RWPE2 (cell line): Measurements from ENCODE around the gene CDC14A.

ENCODE experiments used
- ATAC-seq: fragments of 200-7000 bp; cut with Tn5 transposase; 3 replicates; pipeline ENCODE4 v1.9.1; 2021; ENCODE audit warnings: low read depth
- DNase-seq: peaks from one replicate; pipeline ENCODE4 v3.0.0-alpha.2; 2020; ENCODE audit warnings: low spot score
- H3K27ac ChIP-seq: fragments of 450-650 bp; 2 replicates; pipeline ENCODE4 v1.5.1; 2017; ENCODE audit warnings: mild to moderate bottlenecking; ENCODE audit not compliant: poor library complexity, severe bottlenecking
- H3K27me3 ChIP-seq: fragments of 250-450 bp; sonication (Bioruptor Pico); 2 replicates; pipeline ENCODE4 v1.5.1; 2021; ENCODE audit warnings: mild to moderate bottlenecking, moderate library complexity; ENCODE audit not compliant: insufficient read depth, poor library complexity, severe bottlenecking
- H3K36me3 ChIP-seq: fragments of 250-450 bp; sonication (Bioruptor Pico); 2 replicates; pipeline ENCODE4 v1.5.1; 2020; ENCODE audit warnings: low read depth, mild to moderate bottlenecking, moderate library complexity
- H3K4me1 ChIP-seq: fragments of 250-450 bp; sonication (Bioruptor Pico); 2 replicates; pipeline ENCODE4 v1.5.1; 2021; ENCODE audit warnings: mild to moderate bottlenecking, moderate library complexity; ENCODE audit not compliant: insufficient read depth, poor library complexity, severe bottlenecking
- H3K4me3 ChIP-seq: fragments of 250-450 bp; sonication (Bioruptor Pico); 2 replicates; pipeline ENCODE4 v1.5.1; 2021; ENCODE audit warnings: mild to moderate bottlenecking, moderate library complexity; ENCODE audit not compliant: severe bottlenecking
- H3K9me3 ChIP-seq: fragments of 250-450 bp; sonication (Bioruptor Pico); 2 replicates; pipeline ENCODE4 v1.5.1; 2021; ENCODE audit warnings: mild to moderate bottlenecking, moderate library complexity; ENCODE audit not compliant: severe bottlenecking
- CTCF ChIP-seq: fragments of 450-650 bp; IDR thresholded peaks from one replicate; pipeline ENCODE4 v1.5.1; 2017; ENCODE audit warnings: mild to moderate bottlenecking, moderate library complexity; ENCODE audit not compliant: poor library complexity, severe bottlenecking

Gene CDC14A

GRCh38 chr1:100343897-100344296 lies 8.4 kb upstream of the CDC14A start:
- H3K4me1 ChIP-seq: no peaks in the 10 kb centered on the region
- TF ChIP-seq CTCF: no peak

GRCh38 chr1:100344774-100345173 lies 7.5 kb upstream of the CDC14A start:
- no peaks in the 10 kb centered on the region for H3K27me3 ChIP-seq
- DNase-seq (no peak), ATAC-seq (no peak)
- TF ChIP-seq CTCF: no peak
- H3K4me3 ChIP-seq: no peak overlapping the region
- no peaks in the 10 kb centered on the region for H3K4me1 ChIP-seq
- no peaks in the 10 kb centered on the region for H3K36me3 ChIP-seq
- H3K27ac ChIP-seq: no peak overlapping the region
- peaks cover 3% of the 10 kb centered on the region for H3K9me3 ChIP-seq

More at GRCh38 chr1:100343897-100344296, 8.4 kb upstream of the CDC14A start:
- Histone ChIP-seq H3K9me3 (peaks cover 3% of the 10 kb centered on the region), H3K27me3 (no peaks in the 10 kb centered on the region), H3K36me3 (no peaks in the 10 kb centered on the region), H3K4me3 (no peak overlapping the region), H3K27ac (no peak overlapping the region)
- DNase-seq (no peak), ATAC-seq (no peak)

- Histone ChIP-seq H3K4me3 (no peak overlapping the region), H3K9me3 (peaks cover 3% of the 10 kb centered on the region), H3K27ac (no peak overlapping the region), H3K27me3 (no peaks in the 10 kb centered on the region), H3K4me1 (no peaks in the 10 kb centered on the region), H3K36me3 (no peaks in the 10 kb centered on the region)
- no peak for ATAC-seq
- DNase-seq: no peak
- TF ChIP-seq CTCF: no peak
These were observed 5.9 kb upstream of the CDC14A start for GRCh38 chr1:100346387-100346786.

- Histone ChIP-seq H3K27me3 (no peaks in the 10 kb centered on the region), H3K36me3 (no peaks in the 10 kb centered on the region), H3K27ac (no peak overlapping the region), H3K4me1 (no peaks in the 10 kb centered on the region), H3K4me3 (no peak overlapping the region), H3K9me3 (peaks cover 3% of the 10 kb centered on the region)
- TF ChIP-seq CTCF: no peak
- DNase-seq: no peak
- ATAC-seq: no peak
These were observed 5.0 kb upstream of the CDC14A start for GRCh38 chr1:100347009-100347966.

- no peaks in the 10 kb centered on the region for H3K27me3 ChIP-seq
- H3K9me3 ChIP-seq: peaks cover 3% of the 10 kb centered on the region
- DNase-seq (no peak), ATAC-seq (no peak)
- H3K36me3 ChIP-seq: no peaks in the 10 kb centered on the region
- no peak for TF ChIP-seq CTCF
- no peak overlapping the region for H3K4me3 ChIP-seq
- H3K4me1 ChIP-seq: peaks cover 2% of the 10 kb centered on the region
- no peak overlapping the region for H3K27ac ChIP-seq
These were observed 3.7 kb upstream of the CDC14A start for GRCh38 chr1:100348549-100349144.
